H54 (cell line): ENCODE results near the gene IRX2.

Experiments used
- DNase-seq: peaks from one replicate; pipeline ENCODE4 v3.0.0; 2011; ENCODE audit warnings: low spot score, mixed read lengths; ENCODE audit not compliant: insufficient read length
- FAIRE-seq: peaks from 3 replicates; lab custom pipeline; 2011; peaks lifted over from hg19 to GRCh38; lab: Jason Lieb, UNC
- POLR2A ChIP-seq: IDR thresholded peaks from 2 replicates; pipeline ENCODE4 v1.6.1; 2011; ENCODE audit warnings: low read depth, mild to moderate bottlenecking, low read length

Gene IRX2

DNA sequence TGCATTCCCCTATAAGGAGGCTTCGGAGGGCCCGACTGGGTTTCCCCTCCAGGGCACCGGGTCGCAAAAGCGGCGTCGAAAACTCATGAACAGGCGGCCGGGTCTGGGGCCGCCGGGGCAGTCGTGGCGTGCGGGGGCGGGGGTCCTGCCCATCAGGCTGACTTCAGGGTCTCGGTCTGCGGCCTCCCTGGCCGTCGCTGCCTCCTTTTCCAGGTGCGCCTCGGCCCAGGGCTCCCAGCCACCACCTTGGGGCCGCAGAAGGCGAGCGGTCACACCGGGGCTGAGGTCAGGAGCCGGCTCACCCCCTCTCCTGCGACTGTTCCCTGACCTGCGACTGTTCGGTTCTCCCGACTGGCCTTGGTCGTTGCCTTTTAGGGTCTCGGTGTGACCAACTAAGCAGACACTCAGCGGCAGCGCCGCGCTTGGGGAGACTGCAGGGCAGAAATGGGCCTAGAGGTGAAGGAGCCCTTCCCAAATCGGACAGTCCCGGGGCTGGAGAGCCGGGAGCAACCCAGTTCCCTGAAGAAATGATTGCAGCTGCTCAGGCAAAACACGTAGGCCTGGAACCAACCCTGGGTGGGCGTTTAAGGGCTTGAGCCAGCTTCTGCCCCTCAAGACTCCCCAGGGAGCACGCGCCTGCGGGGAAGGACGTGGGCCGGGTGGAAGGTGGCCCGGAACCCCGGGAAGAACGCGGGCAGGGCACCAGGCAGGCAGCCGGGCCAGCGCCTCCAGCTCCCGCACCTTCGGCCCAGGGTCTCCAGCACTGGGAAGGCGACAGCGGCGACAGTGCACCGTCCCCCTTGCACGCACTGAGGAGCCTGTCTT, 11.2 kb downstream of the IRX2 start:
- DNase-seq (no peak), FAIRE-seq (no peak)
- TF ChIP-seq POLR2A, result no peak

DNA sequence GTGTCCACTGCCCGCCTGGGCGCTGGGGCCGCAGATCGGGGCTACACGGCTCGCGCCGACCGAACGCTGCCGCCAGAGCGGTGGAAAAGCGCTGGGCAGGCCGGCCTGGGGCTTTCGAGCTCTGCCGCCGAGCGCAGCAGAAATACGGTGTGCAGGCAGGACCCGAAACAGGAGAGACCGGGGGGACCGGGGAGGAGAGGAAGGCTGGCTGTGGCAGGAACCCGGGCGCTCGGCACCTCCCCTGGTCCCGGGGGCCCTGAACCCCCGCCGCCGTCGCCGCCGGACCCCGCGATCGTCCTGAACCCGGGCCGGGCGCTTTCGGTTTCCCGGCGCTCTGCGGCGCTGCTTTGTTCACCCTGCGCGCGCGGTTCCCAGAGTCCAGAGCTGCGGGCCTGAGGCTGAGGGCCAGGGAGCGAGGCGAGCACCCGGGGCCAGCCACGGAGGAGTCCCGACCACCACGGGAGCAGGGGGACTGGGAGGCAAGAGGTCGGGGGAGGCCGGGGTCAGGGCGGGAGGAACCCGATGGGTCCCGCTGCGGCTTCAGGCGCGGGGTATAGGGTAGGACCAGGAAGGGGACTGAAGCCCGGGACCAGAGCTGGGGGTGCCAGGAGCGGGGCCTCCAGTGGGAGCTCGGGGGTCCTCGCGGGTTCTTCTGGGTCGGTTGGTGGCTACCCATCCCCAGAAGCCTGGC, 12.0 kb downstream of the IRX2 start:
- no peak for DNase-seq

DNA sequence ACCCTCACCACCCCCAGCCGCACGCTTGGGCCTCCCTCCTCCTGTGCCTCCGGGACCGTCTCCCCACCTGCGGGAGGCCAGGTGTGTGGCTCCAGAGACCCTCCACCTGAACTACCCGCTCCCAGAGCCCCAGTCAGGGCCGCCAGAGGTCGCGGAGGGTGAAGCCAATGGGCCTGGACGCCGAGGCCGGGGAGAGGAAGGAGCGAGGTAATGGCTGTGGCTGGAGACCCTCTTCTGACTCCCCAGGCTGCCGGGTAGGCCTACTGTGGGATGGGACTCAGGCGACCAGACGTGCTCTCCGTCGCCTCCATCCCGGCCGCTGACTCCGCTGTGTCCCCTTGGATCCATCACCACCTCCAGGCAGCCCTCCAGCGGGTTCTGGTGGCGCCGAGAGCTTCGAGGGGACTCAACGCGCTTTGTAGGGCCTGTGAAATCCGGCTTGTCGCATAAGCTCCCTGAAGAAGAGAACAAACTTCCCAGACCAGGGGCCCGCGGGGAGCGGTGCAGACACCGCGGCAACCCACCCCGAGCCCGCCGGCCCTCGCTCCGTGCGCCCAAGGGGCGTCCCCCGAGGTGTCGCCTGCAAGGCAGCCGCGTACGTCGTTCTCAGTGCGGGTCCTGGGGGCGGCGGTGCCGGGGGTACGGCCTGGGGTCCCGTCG, 12.6 kb downstream of the IRX2 start:
- TF ChIP-seq POLR2A, result no peak
- FAIRE-seq, result no peak
- DNase-seq, result no peak

More for the DNA sequence above, 12.0 kb downstream of the IRX2 start:
- no peak for FAIRE-seq
- TF ChIP-seq POLR2A, result no peak

DNA sequence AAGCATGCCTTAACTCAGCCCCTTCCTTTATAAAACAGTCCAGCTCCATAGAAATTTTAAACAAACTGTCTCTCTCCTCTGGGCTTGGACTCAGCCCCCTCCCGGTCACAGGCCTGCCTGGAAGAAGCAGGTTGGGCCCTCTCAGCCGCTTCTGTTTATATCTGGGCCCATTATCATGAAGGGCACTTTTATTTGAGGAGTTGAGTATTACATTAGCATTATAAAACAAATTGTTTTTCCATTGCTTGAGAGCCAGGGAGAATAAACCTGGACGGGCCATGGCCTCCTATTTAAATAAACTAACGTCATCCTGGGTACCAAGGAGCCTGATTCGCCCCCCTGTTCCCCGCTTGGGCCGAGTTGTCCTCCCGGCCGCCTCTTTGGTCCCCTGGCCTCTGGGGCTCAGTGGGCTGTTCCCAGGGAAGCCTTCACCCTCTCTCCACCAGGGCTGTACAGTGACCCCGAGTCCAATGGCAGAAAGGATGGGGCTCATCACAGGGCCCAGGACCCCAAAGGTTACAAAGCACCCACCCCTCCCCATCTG, 13.2 kb downstream of the IRX2 start:
- no peak for TF ChIP-seq POLR2A
- DNase-seq, result no peak
- FAIRE-seq, result no peak

DNA sequence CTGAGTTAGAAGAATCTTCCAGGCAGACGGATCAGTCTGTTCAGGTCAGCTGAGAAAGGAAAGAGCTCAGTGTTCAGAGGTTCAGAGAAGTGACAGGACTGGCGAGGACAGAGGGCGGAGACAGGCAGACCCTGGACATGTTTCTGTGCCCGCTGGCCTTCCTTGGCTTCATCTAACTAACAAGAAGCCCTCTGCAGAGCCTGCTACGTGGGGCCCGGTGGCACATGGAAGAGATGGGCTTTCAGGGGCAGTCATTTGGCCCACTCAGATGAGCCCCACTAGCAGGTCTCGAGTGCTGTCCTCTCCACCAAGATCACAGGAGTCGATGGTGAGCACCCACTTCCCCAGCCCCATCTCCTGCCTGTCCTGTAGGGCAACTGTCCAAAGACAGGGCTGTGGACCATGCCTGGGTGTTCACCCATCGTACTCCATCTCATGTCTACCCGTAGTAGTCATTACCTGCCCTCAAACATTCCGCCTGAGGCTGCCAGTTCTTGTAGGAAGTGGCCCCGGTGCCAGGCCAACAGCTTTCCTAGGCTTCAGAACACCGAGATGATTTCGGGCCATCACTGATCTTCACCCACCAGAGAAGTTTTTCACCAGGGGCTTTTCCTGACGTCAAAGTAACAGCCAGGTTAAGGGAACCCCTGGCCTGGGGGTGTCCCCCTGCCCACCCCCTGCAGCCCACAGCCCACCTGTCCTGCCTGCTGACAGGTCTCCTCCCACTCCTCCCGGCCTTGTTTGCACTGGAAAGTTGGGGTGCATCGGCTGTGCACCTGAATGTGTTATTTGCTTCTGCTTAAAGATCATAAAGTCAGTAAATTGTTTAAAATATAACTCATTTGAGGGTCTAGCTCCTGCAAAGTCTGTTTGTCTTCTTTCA, 14.0 kb downstream of the IRX2 start:
- TF ChIP-seq POLR2A, result no peak
- no peak for FAIRE-seq
- DNase-seq, result no peak

DNA sequence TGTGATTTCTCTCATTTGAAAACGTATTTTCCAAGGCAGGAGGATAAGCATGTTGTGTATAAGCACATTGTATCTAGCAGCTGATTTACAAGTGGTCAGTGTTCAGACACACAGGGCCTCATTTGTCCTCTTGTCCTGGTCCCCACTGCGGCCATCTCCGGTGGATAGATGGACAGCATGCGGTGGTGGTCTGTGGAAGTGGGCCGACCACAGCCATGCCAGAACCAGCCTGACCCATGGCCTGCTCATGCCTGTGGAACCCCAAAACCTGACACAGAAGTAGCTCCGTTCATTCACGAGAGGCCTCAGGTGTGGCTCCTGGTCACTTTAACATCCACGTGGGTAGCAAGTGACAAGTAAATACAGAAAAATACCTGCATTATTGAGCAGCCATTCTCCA, 14.6 kb downstream of the IRX2 start:
- no peak for TF ChIP-seq POLR2A
- no peak for DNase-seq
- no peak for FAIRE-seq

DNA sequence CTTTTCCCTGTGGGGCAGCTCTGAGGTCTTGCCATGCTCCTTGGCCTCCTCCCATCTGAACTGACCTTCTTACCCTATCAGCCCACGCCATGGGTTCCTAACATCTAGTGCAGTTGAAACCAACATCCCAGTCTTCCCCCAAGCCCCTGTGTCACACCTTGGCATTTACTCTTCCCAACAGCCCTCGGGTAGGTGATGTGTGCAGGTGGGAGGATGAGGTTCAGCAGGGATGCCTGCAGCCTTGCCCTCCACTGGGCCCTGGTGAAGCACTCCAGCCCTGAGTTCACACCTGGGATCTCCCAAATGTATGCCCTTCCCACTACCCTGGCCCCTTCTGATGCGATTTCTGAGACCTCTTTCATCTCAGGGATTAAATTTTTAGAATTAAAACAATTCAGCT, 15.5 kb downstream of the IRX2 start:
- FAIRE-seq (no peak), DNase-seq (no peak)
- no peak for TF ChIP-seq POLR2A

DNA sequence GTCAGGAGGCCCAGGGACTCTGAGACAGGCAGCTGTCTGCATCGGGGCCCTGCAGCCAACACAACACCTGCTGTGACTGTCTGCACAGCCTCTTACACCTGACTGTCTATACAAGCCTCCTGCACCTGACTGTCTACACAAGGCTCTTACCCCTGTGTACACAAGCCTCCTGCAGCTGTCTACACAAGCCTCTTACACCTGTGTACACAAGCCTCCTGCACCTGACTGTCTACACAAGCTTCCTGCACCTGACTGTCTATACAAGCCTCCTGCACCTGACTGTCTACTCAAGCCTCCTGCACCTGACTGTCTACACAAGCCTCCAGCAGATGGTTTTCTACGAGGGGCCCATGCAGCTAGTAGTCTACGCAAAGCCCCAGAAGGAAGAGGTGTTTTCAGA, 18.6 kb downstream of the IRX2 start:
- FAIRE-seq, result no peak
- no peak for TF ChIP-seq POLR2A
- DNase-seq, result no peak

DNA sequence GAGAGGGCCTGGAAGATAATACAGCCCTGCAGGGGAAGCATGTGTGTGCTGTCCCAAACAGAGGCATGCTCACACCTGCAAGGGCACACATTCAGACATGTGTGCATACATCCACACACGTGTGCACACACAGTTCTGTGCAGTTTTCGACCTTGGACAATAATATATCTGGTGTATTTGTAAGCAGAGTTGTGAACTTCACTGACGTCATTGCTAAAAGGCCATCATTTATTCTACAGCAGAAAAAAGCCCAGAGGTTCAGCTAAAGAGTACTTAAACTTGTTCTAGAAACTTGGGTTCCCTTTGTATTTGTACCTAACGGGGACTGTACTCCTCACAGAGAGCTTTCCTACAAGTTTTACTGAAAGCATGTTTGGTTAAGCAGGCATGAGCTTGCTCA, 19.5 kb downstream of the IRX2 start:
- TF ChIP-seq POLR2A, result no peak
- DNase-seq (no peak), FAIRE-seq (no peak)

DNA sequence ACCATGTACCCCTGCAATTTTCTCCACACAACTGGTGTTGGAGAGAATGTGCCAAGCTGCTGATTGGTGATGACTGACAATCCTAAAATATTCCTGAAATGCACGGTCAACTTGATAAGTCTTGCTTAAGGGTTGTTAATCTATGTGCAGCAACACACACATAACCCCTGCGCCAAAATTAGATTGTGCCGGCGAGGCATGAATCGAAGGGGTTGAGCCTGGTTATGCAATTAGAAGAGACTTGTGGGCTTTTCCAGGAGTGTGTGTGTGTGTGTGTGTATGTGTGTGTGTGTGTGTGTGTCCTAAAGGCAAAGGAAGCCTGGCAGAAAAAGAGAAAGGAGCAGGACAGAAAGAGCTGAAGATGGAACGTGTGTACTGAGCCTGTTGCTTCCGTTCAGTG, 22.3 kb downstream of the IRX2 start:
- no peak for DNase-seq
- no peak for TF ChIP-seq POLR2A
- FAIRE-seq, result no peak

DNA sequence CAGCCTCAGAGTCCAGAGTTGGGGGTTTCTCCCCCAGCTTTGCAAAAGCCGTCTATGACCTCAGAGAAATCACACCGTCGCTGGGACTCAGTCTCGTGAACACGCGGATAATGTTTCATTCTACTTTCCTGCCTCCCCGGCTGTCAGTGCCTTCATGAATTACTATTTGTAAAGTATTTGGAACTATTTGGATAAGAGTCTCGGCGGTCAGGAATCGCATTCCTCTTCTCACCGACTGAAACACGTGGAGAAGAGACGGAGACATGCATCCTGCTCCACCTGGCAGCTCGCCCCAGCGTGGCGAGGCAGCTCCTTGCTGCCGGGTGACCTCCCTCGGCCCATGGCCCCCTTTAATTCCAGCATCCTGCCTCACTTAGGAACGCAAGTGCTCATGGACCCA, 23.9 kb downstream of the IRX2 start:
- no peak for TF ChIP-seq POLR2A
- DNase-seq (no peak), FAIRE-seq (no peak)

DNA sequence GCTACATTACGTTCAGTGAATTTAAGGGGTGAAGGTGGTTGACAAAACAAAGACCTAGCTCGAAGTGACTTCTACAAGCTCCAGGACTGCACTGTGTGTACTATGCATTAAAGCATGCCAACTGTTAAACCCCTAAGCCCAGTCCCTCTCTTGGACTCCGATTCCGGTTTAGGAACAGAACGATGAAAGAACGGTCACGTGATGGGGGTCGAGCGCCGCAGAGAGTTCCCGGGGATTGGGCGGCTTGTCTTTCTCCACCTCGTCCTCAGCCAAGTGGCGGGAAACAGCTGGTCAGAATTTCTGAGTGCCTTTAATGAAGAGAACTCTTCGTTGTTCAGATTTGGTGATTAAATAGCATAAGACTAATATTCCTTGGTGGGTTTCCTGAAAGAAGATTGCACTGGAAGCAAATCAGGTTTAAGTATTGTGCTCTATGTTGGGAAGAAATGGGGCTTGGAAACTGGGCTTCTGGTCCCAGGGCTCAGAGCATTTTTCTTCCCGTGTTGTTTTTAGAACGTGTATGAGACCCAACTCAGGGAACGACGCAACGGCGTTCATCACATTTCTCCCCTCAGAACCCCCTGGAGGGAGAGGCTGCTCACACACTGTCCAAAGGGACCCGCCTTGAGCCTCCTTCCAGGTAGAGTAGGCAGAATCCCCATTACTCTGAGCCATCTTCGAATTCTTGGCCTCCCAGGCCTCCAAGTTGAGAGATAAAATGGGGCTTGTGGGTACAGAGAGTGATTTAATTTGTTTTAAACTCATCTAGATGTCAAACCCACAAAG, 25.3 kb downstream of the IRX2 start:
- no peak for DNase-seq
- no peak for TF ChIP-seq POLR2A
- FAIRE-seq, result no peak
